DOHH2 (cell line): ENCODE data around the gene DPP6.

ENCODE experiments used
- H3F3A ChIP-seq: fragments of 200-600 bp; sonication (generic), shearing (Covaris generic); 2 replicates; pipeline ENCODE4 v1.6.0; 2016; ENCODE audit warnings: antibody characterized with exemption, mild to moderate bottlenecking; ENCODE audit not compliant: control insufficient read depth, insufficient read depth
- H3K27ac ChIP-seq: fragments of 200-600 bp; sonication (generic); 2 replicates; pipeline ENCODE4 v1.5.1; 2014; ENCODE audit warnings: low read depth, mild to moderate bottlenecking, low read length, moderate library complexity
- H3K27me3 ChIP-seq: fragments of 200-600 bp; sonication (generic); 2 replicates; pipeline ENCODE4 v1.6.1; 2014; ENCODE audit warnings: mild to moderate bottlenecking, low read length, mixed read lengths; ENCODE audit not compliant: control insufficient read depth
- H3K36me3 ChIP-seq: fragments of 200-600 bp; sonication (generic); 2 replicates; pipeline ENCODE4 v1.6.1; 2014; ENCODE audit warnings: mild to moderate bottlenecking, low read length, moderate library complexity, mixed read lengths; ENCODE audit not compliant: control insufficient read depth
- H3K4me1 ChIP-seq: fragments of 200-600 bp; sonication (generic); 2 replicates; pipeline ENCODE4 v1.6.1; 2014; ENCODE audit warnings: mild to moderate bottlenecking, low read length, mixed read lengths; ENCODE audit not compliant: control insufficient read depth
- H3K4me2 ChIP-seq: fragments of 200-600 bp; sonication (generic); 2 replicates; pipeline ENCODE4 v1.6.0; 2014; ENCODE audit warnings: mild to moderate bottlenecking, low read length, moderate library complexity
- H3K4me3 ChIP-seq: fragments of 200-600 bp; sonication (generic); 2 replicates; pipeline ENCODE4 v1.5.1; 2014; ENCODE audit warnings: mild to moderate bottlenecking, low read length, mixed read lengths
- H3K79me2 ChIP-seq: fragments of 200-600 bp; sonication (generic); 2 replicates; pipeline ENCODE4 v1.6.1; 2014; ENCODE audit warnings: mild to moderate bottlenecking, low read length, mixed read lengths; ENCODE audit not compliant: control insufficient read depth
- H3K9me2 ChIP-seq: fragments of 200-600 bp; sonication (generic); replicated peaks from 2 replicates; pipeline ENCODE4 v1.6.1; 2014; ENCODE audit warnings: mild to moderate bottlenecking, low read length, mixed read lengths; ENCODE audit not compliant: control insufficient read depth
- H3K9me3 ChIP-seq: fragments of 200-600 bp; sonication (generic); 2 replicates; pipeline ENCODE4 v1.6.1; 2014; ENCODE audit warnings: antibody characterized with exemption, low read length, mixed read lengths; ENCODE audit not compliant: control insufficient read depth, insufficient read depth
- H4K20me1 ChIP-seq: fragments of 200-600 bp; sonication (generic); 2 replicates; pipeline ENCODE4 v1.6.0; 2014; ENCODE audit warnings: low read depth, mild to moderate bottlenecking, antibody characterized with exemption, low read length, moderate library complexity; ENCODE audit not compliant: control insufficient read depth, insufficient read depth
- CTCF ChIP-seq: fragments of 200-600 bp; sonication (generic); IDR thresholded peaks from one replicate; pipeline ENCODE4 v1.5.1; 2014; ENCODE audit warnings: antibody characterized with exemption, mild to moderate bottlenecking, low read depth, low read length; ENCODE audit not compliant: poor library complexity, severe bottlenecking
- EZH2phosphoT487 ChIP-seq: fragments of 200-600 bp; sonication (generic); IDR thresholded peaks from 2 replicates; pipeline ENCODE4 v1.6.1; 2017; ENCODE audit warnings: borderline replicate concordance, mild to moderate bottlenecking, antibody characterized with exemption, low read length, moderate library complexity, mixed read lengths

Gene DPP6

GRCh38 chr7:154775681-154776080, 723.5 kb downstream of the DPP6 start:
- Histone ChIP-seq H3K4me1 (no peaks in the 10 kb centered on the region), H3K9me3 (peaks cover 5% of the 10 kb centered on the region; the same call in 1 of the 2 replicates), H3F3A (no peaks in the 10 kb centered on the region), H3K79me2 (no peaks in the 10 kb centered on the region), H3K36me3 (no peaks in the 10 kb centered on the region), H3K9me2 (no peaks in the 10 kb centered on the region), H4K20me1 (no peaks in the 10 kb centered on the region), H3K27ac (no peak overlapping the region), H3K27me3 (no peaks in the 10 kb centered on the region), H3K4me3 (no peak overlapping the region), H3K4me2 (no peak overlapping the region)
- no peak for TF ChIP-seq EZH2phosphoT487
- TF ChIP-seq CTCF = no peak

GRCh38 chr7:154776350-154776749, 724.2 kb downstream of the DPP6 start:
- H3K27me3 ChIP-seq = no peaks in the 10 kb centered on the region
- H4K20me1 ChIP-seq = no peaks in the 10 kb centered on the region

GRCh38 chr7:154777023-154777422, 724.8 kb downstream of the DPP6 start:
- Histone ChIP-seq H3K4me2 (no peak overlapping the region), H3K4me1 (no peaks in the 10 kb centered on the region), H3F3A (no peaks in the 10 kb centered on the region), H3K36me3 (no peaks in the 10 kb centered on the region), H3K9me3 (peaks cover 5% of the 10 kb centered on the region; the same call in 1 of the 2 replicates), H3K9me2 (no peaks in the 10 kb centered on the region), H3K27ac (no peak overlapping the region), H3K79me2 (no peaks in the 10 kb centered on the region), H3K27me3 (no peaks in the 10 kb centered on the region), H4K20me1 (no peaks in the 10 kb centered on the region), H3K4me3 (no peak overlapping the region)
- TF ChIP-seq CTCF (no peak), EZH2phosphoT487 (no peak)

More at GRCh38 chr7:154776350-154776749, 724.2 kb downstream of the DPP6 start:
- no peak overlapping the region for H3K27ac ChIP-seq
- TF ChIP-seq EZH2phosphoT487 (no peak), CTCF (no peak)
- no peaks in the 10 kb centered on the region for H3K79me2 ChIP-seq
- H3K36me3 ChIP-seq = no peaks in the 10 kb centered on the region
- no peak overlapping the region for H3K4me2 ChIP-seq
- H3K9me2 ChIP-seq = no peaks in the 10 kb centered on the region
- H3K4me1 ChIP-seq = no peaks in the 10 kb centered on the region
- H3K4me3 ChIP-seq = no peak overlapping the region
- H3F3A ChIP-seq = no peaks in the 10 kb centered on the region
- H3K9me3 ChIP-seq = peaks cover 5% of the 10 kb centered on the region; the same call in 1 of the 2 replicates
